ACHN (cell line): ENCODE results near the gene RBP3.

Source experiments
- DNase-seq: peaks from one replicate; pipeline ENCODE4 v3.0.0-alpha.2; 2015
- in situ Hi-C: cut with HindIII; loops from 2 replicates; pipeline ENCODE4 v1.10.0; 2017; ENCODE audit warnings: low sequenced_read_pairs, low pct_ligation_motif_present, low pct_unique_long_range_greater_than_20kb

The RBP3 gene

GRCh38 chr10:47365431-47366180, 17.4 kb downstream of the RBP3 start:
- no peak for DNase-seq
- in situ Hi-C loops: no loop called here

DNA sequence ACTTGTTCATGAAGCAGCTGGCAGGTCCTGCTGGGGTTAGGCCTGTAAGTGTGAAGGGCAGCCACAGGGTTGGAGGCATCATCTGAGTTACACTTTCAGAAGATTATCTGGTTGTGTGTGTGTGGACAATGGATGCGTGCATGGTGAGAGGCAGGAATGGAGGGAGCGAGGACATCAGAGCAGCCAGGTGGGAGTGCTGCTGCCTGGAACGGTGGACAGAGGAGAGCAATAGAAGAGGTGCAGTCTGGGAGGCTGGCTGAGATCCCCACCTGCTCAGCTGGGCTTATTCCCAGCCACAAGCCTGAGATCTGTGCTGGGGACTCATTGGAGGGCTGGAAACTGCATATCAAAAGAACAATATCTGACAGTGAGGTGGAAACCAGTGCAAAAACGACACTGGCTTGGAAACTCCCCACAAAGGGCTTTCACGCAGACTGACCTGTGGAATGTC, 18.0 kb downstream of the RBP3 start:
- DNase-seq: no peak
- in situ Hi-C loops: no loop called here

GRCh38 chr10:47366731-47367460, 18.7 kb downstream of the RBP3 start:
- in situ Hi-C loops: no loop called here
- no peak for DNase-seq

DNA sequence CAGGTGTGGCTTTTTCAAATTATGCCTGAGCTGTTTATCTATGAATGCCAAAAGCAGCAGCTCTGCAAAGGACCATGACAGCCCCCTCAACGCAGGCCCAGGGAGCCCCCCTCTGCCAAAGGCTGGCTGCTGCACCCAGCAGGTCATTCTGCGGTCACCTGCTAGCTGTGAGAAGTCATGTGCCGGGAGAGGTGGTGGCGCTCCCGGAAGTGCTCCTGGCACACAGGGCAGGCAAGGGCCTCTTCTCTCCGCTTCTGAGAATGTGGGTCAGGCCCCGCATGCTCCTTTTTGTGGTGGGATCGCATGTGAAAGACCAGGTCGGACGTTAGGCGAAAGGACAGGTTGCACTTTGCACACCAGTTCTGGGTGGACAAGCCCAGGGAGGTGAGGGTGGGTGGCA, 19.5 kb downstream of the RBP3 start:
- DNase-seq: no peak
- in situ Hi-C loops: no loop called here

DNA sequence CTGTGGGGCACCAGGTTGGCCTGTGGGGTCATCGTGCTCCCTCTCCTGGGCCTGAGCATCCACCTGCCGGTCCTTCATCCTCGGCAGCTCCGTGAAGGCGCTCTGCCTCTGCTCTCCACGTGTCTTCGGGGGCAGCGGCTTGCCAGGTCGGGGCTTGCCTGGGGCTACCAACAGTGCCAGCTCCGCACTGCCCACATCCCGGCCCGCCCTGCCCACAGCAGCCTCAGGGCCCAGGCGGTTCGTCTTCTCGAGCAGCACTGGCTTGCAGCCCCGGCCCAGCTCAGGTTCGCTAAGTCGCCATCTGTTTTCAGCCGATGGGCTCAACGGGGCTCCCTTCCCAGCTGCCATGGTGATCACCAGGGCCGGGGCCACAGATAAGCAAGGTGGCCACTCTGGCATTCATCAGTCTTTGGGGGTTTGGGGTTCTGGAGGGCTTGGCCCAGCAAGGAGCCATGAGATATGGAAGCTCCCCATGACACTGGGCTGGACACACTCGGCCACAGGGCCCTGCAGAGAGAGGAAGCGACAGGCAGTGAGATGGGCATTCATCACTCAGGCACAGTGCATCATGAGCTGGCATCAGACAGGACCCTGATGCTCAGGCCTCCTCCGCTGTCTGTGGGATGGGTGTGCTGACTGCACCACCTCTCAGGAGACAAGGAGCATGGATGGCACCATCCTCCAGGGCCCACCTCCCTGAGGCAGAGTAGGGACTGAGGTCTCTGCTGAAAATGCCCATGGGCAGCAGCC, 20.4 kb downstream of the RBP3 start:
- in situ Hi-C loops: no loop called here
- no peak for DNase-seq

DNA sequence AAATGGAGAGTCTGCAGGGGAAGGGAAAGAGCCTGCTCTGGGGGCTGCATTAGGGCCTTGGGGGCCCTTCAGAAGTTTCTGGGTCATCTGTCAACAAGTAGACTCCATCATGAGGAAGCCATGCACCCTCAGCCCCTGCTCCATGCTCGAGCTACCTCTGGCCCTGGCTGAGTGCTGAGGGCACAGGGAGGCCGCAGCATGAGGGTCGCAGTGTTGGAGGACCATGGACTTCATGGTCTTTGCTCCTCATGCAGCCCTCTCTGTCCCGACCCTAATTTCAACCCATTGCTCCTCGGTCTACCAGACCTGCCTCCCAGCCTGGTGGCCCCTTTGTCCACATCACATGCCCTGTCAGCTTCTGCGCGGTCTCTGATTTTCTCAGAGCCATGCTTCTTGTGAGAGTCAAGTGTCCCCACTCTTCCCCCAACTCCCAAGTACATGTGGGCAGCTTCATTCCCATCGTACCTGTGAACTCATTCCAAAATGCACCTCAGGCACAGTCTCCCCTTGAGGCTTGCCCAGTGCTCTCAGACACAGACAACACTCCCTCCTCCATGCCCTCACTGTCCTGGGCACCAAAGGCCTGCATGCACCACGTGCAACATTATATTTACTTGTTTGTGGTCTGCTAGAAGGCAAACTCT, 21.2 kb downstream of the RBP3 start:
- no peak for DNase-seq
- in situ Hi-C loops: no loop called here

DNA sequence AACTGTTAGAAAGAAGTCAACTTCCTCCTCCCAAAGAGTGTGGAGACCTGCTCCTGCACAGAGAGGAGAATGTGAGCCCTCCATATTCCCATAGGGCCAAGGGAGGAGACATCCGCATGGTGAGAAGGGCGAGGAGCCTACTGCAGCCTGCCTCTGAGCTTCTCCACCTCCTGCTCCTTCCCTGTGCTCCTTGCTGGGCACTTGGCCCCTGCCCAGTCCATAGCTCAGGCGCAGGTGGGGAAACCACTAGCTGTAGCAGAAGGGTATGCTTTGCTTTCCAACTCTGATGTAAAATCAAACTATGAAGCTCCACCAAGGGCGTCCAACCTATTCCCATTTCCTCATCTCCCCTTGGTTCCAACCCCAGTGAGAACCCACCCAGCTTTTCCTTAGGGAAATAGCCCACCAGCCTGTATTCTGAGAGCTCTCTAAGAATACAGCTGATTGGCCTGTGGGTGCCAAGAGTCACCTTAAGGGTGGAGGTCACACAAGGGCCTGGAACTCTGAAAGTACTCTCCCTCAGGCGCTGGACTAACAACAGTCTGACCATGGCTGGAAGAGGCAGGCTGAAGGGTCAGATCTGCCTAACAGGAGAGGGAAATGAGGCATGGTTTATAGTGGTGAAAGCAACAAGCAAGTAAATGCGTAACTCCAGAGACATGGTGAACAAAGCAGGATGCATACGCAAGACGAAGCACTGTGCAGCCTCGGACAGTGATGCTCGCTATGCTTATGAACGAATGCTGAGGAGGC, 22.0 kb downstream of the RBP3 start:
- DNase-seq: no peak
- in situ Hi-C loops: no loop called here

GRCh38 chr10:47370878-47371277, 22.7 kb downstream of the RBP3 start:
- DNase-seq: no peak
- in situ Hi-C loops: no loop called here

- no peak for DNase-seq
These were observed 23.7 kb downstream of the RBP3 start for GRCh38 chr10:47371629-47372485.

DNA sequence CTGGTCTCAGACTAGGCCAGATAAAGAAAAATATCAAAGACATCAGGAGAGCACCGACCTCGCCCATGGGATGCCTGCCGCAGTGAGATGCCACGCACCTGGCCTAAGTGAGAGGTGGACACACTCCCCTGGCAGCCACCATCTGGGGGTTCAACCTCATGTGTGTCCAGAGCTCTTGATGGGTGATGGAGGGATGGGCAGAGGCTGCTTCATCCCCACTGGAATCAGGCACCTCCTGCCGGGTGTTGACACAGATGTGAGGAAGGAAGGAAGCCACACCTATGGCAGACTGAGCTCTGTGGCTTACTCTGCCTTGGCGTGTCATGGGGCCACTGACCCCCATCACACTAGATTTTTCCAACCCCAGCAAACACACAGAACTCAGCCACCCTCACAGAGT, 24.6 kb downstream of the RBP3 start:
- in situ Hi-C loops: no loop called here
- no peak for DNase-seq

More at GRCh38 chr10:47371629-47372485, 23.7 kb downstream of the RBP3 start:
- in situ Hi-C loops: no loop called here

DNA sequence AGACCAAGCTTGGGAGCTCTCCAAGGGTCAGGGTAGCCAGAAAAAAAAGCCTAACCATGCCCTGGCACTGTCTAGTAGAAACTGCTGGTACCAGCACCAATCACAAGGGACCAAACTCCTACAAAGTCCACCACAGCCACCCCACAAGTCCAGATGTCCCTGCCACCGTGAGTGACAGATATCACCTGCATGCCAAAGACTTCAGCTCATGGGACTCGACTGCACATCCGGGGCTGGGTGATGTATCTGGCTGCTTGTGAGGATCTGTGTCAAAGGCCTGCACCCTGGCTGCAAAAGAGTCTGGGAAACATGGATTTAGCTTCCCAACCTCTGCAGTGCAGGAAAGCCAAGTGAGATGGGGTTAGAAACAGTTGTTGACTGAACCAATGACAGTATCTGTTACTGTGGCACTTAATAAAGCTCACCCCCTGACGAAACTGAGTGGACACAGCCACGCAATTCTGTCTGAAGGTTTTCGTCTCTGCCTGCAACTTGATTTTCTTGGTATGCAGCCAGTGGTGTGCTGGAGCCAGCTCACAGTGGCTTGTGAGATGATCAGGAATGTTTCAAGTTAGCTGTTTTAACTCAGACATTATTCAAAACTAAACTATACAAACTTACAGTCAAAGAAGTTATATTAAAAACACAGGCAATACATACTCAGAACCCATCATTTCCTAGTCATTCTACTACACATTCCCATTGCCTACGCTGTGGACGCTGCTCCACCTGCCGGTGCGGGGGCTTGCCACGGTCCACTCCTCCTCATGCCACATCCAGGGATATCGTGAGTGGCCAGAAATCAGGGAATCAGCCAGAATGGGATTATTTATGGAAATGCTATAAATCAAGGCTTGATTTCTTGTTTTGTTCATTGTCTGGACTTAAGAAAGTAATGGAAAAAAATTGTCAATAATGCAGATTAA, 26.7 kb downstream of the RBP3 start:
- in situ Hi-C loops: no loop called here
- no peak for DNase-seq

DNA sequence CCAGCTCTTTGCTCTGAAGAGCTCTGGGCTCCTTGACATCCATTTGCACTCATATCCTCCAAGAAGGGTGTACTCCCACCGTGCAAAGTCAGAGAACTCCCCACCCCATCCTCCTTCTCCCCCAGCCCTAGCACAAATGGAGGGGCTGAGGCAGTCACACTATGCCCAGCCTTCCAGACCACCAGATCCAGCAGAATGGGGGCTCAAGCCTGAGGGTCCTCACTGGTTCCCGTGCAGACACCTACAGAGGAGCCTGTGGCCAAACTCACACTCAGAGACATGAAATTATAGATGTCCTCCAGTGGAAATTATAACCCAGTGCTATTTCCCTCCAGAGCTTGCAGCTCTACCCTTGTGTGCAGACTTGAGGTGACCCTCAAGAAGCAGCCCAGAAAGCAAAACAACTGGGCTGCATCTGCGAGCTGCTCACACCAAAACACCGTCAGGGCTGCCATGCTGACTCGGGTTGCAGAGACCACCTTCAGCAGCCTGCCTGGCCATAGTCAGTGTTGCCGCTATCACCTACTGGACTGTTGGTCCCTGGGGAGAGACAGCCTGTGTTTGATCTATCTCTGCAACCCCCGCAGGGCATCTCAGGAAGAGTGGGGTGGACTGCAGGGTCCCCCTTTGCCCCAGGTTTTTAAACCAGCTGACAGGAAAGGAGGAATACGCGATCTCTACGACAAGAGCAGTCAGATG, 28.5 kb downstream of the RBP3 start:
- no peak for DNase-seq
- in situ Hi-C loops: no loop called here

DNA sequence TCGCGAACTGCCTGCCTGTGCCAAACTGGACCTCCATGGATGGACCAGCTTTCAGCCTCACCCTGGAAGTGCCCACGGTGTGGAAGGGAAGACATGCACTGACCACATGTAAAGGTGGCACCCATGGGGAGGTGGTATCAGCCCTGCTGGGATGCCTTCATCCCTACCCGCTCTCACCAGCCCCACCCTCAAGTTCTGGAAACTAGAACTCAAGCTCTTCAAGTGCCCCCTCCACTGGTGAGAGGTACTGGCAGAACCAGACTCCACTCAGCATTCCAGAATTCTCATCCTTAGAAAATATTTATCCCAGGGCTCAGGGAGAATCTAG, 30.0 kb downstream of the RBP3 start:
- in situ Hi-C loops: no loop called here
- no peak for DNase-seq

DNA sequence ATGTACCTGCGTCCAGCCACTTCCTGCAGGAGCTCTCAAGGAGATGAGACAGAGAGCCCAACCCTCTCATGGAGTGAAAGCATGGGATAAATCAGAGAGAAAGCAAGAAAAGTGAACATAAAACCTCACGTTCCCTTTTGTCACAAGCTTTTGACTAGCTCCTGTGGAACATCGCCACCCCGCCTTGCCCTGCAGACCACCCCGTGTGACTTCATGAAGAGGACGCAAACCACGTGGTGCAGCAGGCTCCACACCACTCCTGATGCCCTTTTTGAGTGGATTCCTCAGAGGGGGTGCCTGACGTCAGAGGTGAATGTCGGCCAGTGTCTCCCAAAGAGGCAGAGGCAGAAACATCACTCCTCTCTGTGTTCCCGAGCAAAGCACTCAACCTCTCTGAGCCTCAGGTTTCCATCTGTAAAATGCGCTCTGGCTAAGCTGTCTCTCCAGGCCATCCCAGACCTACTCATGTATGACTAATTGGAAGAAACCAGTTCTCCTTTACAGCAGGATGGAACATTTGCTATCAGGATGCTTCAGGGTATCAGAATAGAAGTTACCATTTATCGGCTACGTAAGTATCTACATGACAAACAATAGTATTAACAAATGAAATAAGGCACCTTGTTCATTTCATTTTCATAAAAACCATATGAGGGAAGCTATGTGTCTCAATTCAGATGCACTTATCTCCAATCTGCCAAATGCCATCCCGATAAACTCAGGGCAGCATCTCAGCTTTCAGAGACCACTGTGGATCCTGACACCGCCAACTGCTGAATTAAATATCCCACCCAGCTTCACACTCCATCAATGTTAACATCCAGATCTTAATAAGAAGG, 30.7 kb downstream of the RBP3 start:
- in situ Hi-C loops: no loop called here
- DNase-seq: no peak

- DNase-seq: no peak
- in situ Hi-C loops: no loop called here
These were observed 31.3 kb downstream of the RBP3 start for GRCh38 chr10:47379445-47379785.
